Measurements from ENCODE around the gene RCAN2. TPM values are rescaled to one million over a fixed set of nuclear protein-coding genes. Genes with fewer than 3 reads are reported as not detected.

RCAN2 gene
- total and polyA plus RNA-seq, 2 donors (not counting 1 experiment from before 2014, with no cell fraction given) = not detected

GRCh38 chr6:46378161-46378881 is 112.9 kb downstream of the RCAN2 start:
- Mint-ChIP-seq H3K4me3 (no peak overlapping the region), H3K9me3 (ENCODE audit: insufficient read depth) (no peaks in the 10 kb centered on the region), H3K27me3 (peaks cover 4% of the 10 kb centered on the region), H3K4me1 (peaks cover 61% of the 10 kb centered on the region), H3K27ac (peak overlapping the region; percentile 26)
- H3K9me3 ChIP-seq (ENCODE audit: control extremely low read depth in 1 of 3, control insufficient read depth in 2 of 3, insufficient read depth in 1 of 3, low read length in 2 of 3) = peaks cover 0 to 6% (median 0%) of the 10 kb centered on the region in 3 donors
- DNase-seq = no peak
- ATAC-seq (ENCODE audit: low read depth) = no peak
- no peak for TF ChIP-seq EZH2 (IDR thresholded peaks at IDR 0.05; ENCODE audit: borderline replicate concordance, insufficient read depth, low read depth, low read length, poor library complexity, severe bottlenecking)
- TF ChIP-seq CTCF (IDR thresholded peaks at IDR 0.05) = no peak
- no peaks in the 10 kb centered on the region for H3K27me3 ChIP-seq (replicated peaks in 1 of 4; ENCODE audit: control extremely low read depth in 1 of 4, control insufficient read depth in 3 of 4, insufficient read depth in 4 of 4, low read length in 3 of 4)
- no peak overlapping the region for H3K27ac ChIP-seq (ENCODE audit: low read length in 2 of 2)
- no peak overlapping the region for H2AFZ ChIP-seq (ENCODE audit: insufficient read depth, low read depth, low read length, poor library complexity, severe bottlenecking)
- no peaks in the 10 kb centered on the region for H3K79me2 ChIP-seq (ENCODE audit: control insufficient read depth, insufficient read depth, low read length)
- 100% methylated on average over 1 of the region's 2 CpGs for WGBS (ENCODE audit: insufficient coverage)
- CTCF ChIA-PET = interaction anchor here (1.5 to 3.7 kb wide), 4 partner anchors 30 to 288 kb away, joined by 5 to 24 read pairs (median 10); no protein-coding TSS in a partner anchor
- H3K36me3 ChIP-seq (replicated peaks in 1 of 2; ENCODE audit: control extremely low read depth in 1 of 2, control insufficient read depth in 1 of 2, extremely low read depth in 1 of 2, insufficient read depth in 2 of 2, low read length in 1 of 2) = no peaks in the 10 kb centered on the region
- no peaks in the 10 kb centered on the region for H4K20me1 ChIP-seq (ENCODE audit: control insufficient read depth, insufficient read depth, low read length, poor library complexity, severe bottlenecking)
- peaks cover 29 to 31% of the 10 kb centered on the region in 2 donors for H3K4me1 ChIP-seq (ENCODE audit: control insufficient read depth in 2 of 2, insufficient read depth in 2 of 2, low read length in 2 of 2)
- POLR2A ChIA-PET = no interaction called here
- H3K4me2 ChIP-seq (replicated peaks; ENCODE audit: low read depth, low read length, poor library complexity, severe bottlenecking) = no peak overlapping the region
- H3K9ac ChIP-seq (ENCODE audit: low read length) = no peak overlapping the region
- intact Hi-C loops (cut with micrococcal nuclease) = no loop called here
- no peak overlapping the region for H3K4me3 ChIP-seq (ENCODE audit: control extremely low read depth in 1 of 5, extremely low read depth in 1 of 5, insufficient read depth in 1 of 5, low read depth in 2 of 5, low read length in 4 of 5)

DNA sequence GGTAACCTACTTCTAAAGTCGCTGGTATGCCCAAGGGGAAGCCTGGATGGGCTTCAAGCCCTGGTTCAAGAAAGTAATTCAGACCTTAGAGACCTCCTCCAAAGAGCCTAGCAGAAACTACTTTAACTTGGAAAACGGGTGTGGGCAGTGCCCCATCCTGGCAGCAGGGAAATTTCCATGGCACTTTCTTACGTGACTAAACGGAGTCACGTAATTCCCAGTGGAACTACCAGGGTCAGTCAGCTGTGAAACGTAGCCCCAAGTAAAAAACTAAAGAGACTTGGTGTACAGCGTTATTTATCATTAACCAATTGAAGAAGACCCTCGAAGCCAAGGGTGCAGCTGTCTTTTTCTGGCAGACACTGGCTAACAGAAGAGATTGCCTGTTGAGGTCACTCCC is 114.0 kb downstream of the RCAN2 start:
- H3K4me3 Mint-ChIP-seq = peak overlapping the region; percentile 75
- peak overlapping the region; percentile 89 for H3K27ac Mint-ChIP-seq
- no peaks in the 10 kb centered on the region for H3K9me3 Mint-ChIP-seq (ENCODE audit: insufficient read depth)
- POLR2A ChIA-PET = interaction anchor here (0.6 to 0.7 kb wide), 3 partner anchors 56 to 248 kb away, joined by 3 to 4 read pairs (median 3); partner anchors contain the start of gene ENPP4
- CTCF ChIA-PET = interaction anchor here (1.5 to 3.7 kb wide), 4 partner anchors 31 to 287 kb away, joined by 5 to 24 read pairs (median 10); no protein-coding TSS in a partner anchor
- peak overlapping the region; percentile 60 for H3K4me2 ChIP-seq (replicated peaks; ENCODE audit: low read depth, low read length, poor library complexity, severe bottlenecking)
- peaks cover 35 to 36% of the 10 kb centered on the region in 2 donors for H3K4me1 ChIP-seq (ENCODE audit: control insufficient read depth in 2 of 2, insufficient read depth in 2 of 2, low read length in 2 of 2)
- peak overlapping the region; percentile 25 for H3K9ac ChIP-seq (ENCODE audit: low read length)
- H4K20me1 ChIP-seq (ENCODE audit: control insufficient read depth, insufficient read depth, low read length, poor library complexity, severe bottlenecking) = no peaks in the 10 kb centered on the region
- no peaks in the 10 kb centered on the region for H3K36me3 ChIP-seq (replicated peaks in 1 of 2; ENCODE audit: control extremely low read depth in 1 of 2, control insufficient read depth in 1 of 2, extremely low read depth in 1 of 2, insufficient read depth in 2 of 2, low read length in 1 of 2)
- H3K9me3 ChIP-seq (ENCODE audit: control extremely low read depth in 1 of 3, control insufficient read depth in 2 of 3, insufficient read depth in 1 of 3, low read length in 2 of 3) = peaks cover 0 to 9% (median 0%) of the 10 kb centered on the region in 3 donors
- H3K27ac ChIP-seq (ENCODE audit: low read length in 2 of 2) = peak overlapping the region; percentile 58 to 69
- no peak for DNase-seq
- peak; percentile 7 for ATAC-seq (ENCODE audit: low read depth)
- H2AFZ ChIP-seq (ENCODE audit: insufficient read depth, low read depth, low read length, poor library complexity, severe bottlenecking) = peak overlapping the region; percentile 46
- 11% methylated on average over 8 of the region's 8 CpGs for WGBS (ENCODE audit: insufficient coverage)
- no peaks in the 10 kb centered on the region for H3K27me3 Mint-ChIP-seq
- H3K79me2 ChIP-seq (ENCODE audit: control insufficient read depth, insufficient read depth, low read length) = no peaks in the 10 kb centered on the region
- peak overlapping the region in 2 of 5 experiments; percentile 26 to 28 for H3K4me3 ChIP-seq (ENCODE audit: control extremely low read depth in 1 of 5, extremely low read depth in 1 of 5, insufficient read depth in 1 of 5, low read depth in 2 of 5, low read length in 4 of 5)
- TF ChIP-seq EZH2 (IDR thresholded peaks at IDR 0.05; ENCODE audit: borderline replicate concordance, insufficient read depth, low read depth, low read length, poor library complexity, severe bottlenecking) = no peak
- TF ChIP-seq CTCF (IDR thresholded peaks at IDR 0.05) = no peak
- H3K4me1 Mint-ChIP-seq = peaks cover 69% of the 10 kb centered on the region
- intact Hi-C loops (cut with micrococcal nuclease) = no loop called here
- no peaks in the 10 kb centered on the region for H3K27me3 ChIP-seq (replicated peaks in 1 of 4; ENCODE audit: control extremely low read depth in 1 of 4, control insufficient read depth in 3 of 4, insufficient read depth in 4 of 4, low read length in 3 of 4)

Measured in B cell (primary cell).